Measurements from ENCODE around the gene CADM4. TPM values are rescaled to one million over a fixed set of nuclear protein-coding genes. Genes with fewer than 3 reads are reported as not detected.

Gene CADM4
- total and polyA plus RNA-seq, 2 donors = 1.5 to 6.5 TPM

- Histone ChIP-seq H3K4me3 (ENCODE audit: low read length in 2 of 2) (peak overlapping the region; percentile 9 to 54), H3K27me3 (ENCODE audit: control insufficient read depth in 2 of 2, insufficient read depth in 1 of 2, low read length in 1 of 2) (peaks cover 10 to 37% of the 10 kb centered on the region in 2 donors), H3K4me1 (ENCODE audit: control insufficient read depth in 2 of 2, insufficient read depth in 2 of 2, low read length in 2 of 2) (peaks cover 11 to 42% of the 10 kb centered on the region in 2 donors), H3K36me3 (ENCODE audit: control insufficient read depth in 2 of 2, insufficient read depth in 2 of 2, low read length in 1 of 2) (no peaks in the 10 kb centered on the region), H3K27ac (ENCODE audit: low read depth in 1 of 2, low read length in 1 of 2) (no peak overlapping the region), H3K9me3 (ENCODE audit: control insufficient read depth in 2 of 2, insufficient read depth in 1 of 2, low read length in 1 of 2) (no peaks in the 10 kb centered on the region)
- DNase-seq (ENCODE audit: low read depth in 6 of 9, low spot score in 9 of 9) = no peak
- 32% methylated on average over 29 of the region's 29 CpGs for WGBS
Measured at GRCh38 chr19:43667876-43668405, 28.3 kb upstream of the CADM4 start.

DNA sequence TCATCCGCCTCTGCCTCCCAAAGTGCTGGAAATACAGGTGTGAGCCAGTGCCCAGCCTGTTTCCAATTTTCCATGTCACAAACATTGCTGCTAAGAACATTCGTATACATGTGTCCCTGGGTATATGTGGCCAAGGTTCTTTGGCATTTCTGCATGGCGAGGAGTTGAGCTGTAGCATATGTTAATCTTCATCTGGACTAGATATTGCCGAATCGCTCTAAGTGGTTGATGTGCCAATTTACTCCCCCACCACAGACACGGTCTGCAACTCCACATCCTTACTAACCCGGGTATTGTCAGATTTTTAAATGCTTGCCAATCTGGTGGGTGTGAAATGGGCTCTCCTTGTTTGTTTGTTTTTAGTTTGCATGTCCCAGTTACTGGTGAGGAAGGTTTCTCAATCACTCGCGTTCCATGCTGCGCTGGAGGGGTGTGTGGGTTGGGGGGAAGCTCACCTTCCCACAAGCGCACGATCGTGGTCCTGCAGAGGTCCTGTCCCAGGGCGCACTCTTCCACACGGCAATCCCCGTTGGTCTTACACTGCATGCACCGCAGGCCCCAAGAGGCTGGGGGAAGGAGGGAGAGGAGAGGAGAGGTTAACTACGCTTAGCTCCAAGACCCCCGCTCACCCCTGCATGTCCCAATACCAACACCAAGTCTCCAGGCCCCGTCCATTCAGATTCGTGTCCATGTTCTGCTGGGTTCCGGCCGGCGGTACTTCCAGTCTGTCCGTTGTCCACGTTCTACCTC is 27.7 kb upstream of the CADM4 start:
- Histone ChIP-seq H3K9me3 (ENCODE audit: control insufficient read depth in 2 of 2, insufficient read depth in 1 of 2, low read length in 1 of 2) (no peaks in the 10 kb centered on the region), H3K27ac (ENCODE audit: low read depth in 1 of 2, low read length in 1 of 2) (no peak overlapping the region), H3K4me3 (ENCODE audit: low read length in 2 of 2) (peak overlapping the region in 1 of 2 donors; percentile 9), H3K27me3 (ENCODE audit: control insufficient read depth in 2 of 2, insufficient read depth in 1 of 2, low read length in 1 of 2) (peaks cover 10 to 37% of the 10 kb centered on the region in 2 donors), H3K4me1 (ENCODE audit: control insufficient read depth in 2 of 2, insufficient read depth in 2 of 2, low read length in 2 of 2) (peaks cover 11 to 42% of the 10 kb centered on the region in 2 donors), H3K36me3 (ENCODE audit: control insufficient read depth in 2 of 2, insufficient read depth in 2 of 2, low read length in 1 of 2) (no peaks in the 10 kb centered on the region)
- WGBS = 89% methylated on average over 26 of the region's 26 CpGs
- DNase-seq (ENCODE audit: low read depth in 6 of 9, low spot score in 9 of 9) = no peak

GRCh38 chr19:43664018-43664417 is 24.4 kb upstream of the CADM4 start:
- 8% methylated on average over 7 of the region's 7 CpGs for WGBS
- Histone ChIP-seq H3K4me3 (ENCODE audit: low read length in 2 of 2) (no peak overlapping the region), H3K36me3 (ENCODE audit: control insufficient read depth in 2 of 2, insufficient read depth in 2 of 2, low read length in 1 of 2) (no peaks in the 10 kb centered on the region), H3K4me1 (ENCODE audit: control insufficient read depth in 2 of 2, insufficient read depth in 2 of 2, low read length in 2 of 2) (peaks cover 8 to 27% of the 10 kb centered on the region in 2 donors), H3K9me3 (ENCODE audit: control insufficient read depth in 2 of 2, insufficient read depth in 1 of 2, low read length in 1 of 2) (peaks cover 0 to 4% of the 10 kb centered on the region in 2 donors), H3K27ac (ENCODE audit: low read depth in 1 of 2, low read length in 1 of 2) (no peak overlapping the region), H3K27me3 (ENCODE audit: control insufficient read depth in 2 of 2, insufficient read depth in 1 of 2, low read length in 1 of 2) (peaks cover 2 to 17% of the 10 kb centered on the region in 2 donors)
- DNase-seq (ENCODE audit: low read depth in 6 of 9, low spot score in 9 of 9) = peak in 3 of 9 donors; percentile 15 to 64 (median 26)

DNA sequence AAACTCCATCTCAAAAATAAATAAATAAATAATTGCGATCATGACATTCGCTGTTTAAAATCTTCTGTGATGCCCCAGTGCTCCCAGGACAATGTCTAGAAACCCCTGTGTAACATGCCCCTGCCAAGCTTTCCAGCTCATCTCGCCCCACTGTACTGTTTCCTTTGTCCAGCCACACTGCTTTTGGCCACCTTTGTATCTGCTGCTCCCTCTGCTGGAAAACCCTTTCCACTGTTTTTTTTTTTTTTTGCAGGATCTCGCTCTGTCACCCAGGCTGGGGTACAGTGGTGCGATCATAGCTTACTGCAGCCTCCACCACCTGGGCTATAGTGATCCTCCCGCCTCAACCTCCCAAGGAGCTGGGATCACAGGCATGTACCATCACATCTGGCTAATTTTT is 22.8 kb upstream of the CADM4 start:
- Histone ChIP-seq H3K27ac (ENCODE audit: low read depth in 1 of 2, low read length in 1 of 2) (no peak overlapping the region), H3K36me3 (ENCODE audit: control insufficient read depth in 2 of 2, insufficient read depth in 2 of 2, low read length in 1 of 2) (no peaks in the 10 kb centered on the region), H3K4me3 (ENCODE audit: low read length in 2 of 2) (no peak overlapping the region), H3K27me3 (ENCODE audit: control insufficient read depth in 2 of 2, insufficient read depth in 1 of 2, low read length in 1 of 2) (peaks cover 0 to 2% of the 10 kb centered on the region in 2 donors), H3K9me3 (ENCODE audit: control insufficient read depth in 2 of 2, insufficient read depth in 1 of 2, low read length in 1 of 2) (peaks cover 0 to 4% of the 10 kb centered on the region in 2 donors), H3K4me1 (ENCODE audit: control insufficient read depth in 2 of 2, insufficient read depth in 2 of 2, low read length in 2 of 2) (peaks cover 2 to 16% of the 10 kb centered on the region in 2 donors)
- DNase-seq (ENCODE audit: low read depth in 6 of 9, low spot score in 9 of 9) = no peak
- WGBS = 98% methylated on average over 6 of the region's 6 CpGs

DNA sequence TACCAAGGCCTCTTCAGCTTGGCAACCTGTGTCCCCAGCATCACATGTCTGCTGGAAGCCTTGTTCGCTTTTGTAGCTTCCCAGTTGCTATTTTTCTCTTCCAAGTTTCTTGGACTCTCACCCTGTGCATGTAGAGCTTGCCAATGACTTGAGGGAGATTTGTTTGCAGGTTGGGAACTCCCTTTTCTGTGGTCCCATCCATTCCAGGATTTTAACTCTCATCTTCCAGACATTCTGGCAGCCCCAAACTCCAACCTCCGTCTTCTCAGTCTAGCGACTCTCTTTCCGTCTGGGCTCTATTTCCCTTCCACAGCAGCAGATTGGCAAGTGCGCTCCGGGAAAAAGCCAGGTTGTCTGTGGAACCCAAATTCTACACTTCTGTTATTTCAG is 21.3 kb upstream of the CADM4 start:
- Histone ChIP-seq H3K36me3 (ENCODE audit: control insufficient read depth in 2 of 2, insufficient read depth in 2 of 2, low read length in 1 of 2) (peaks cover 0 to 2% of the 10 kb centered on the region in 2 donors), H3K27me3 (ENCODE audit: control insufficient read depth in 2 of 2, insufficient read depth in 1 of 2, low read length in 1 of 2) (no peaks in the 10 kb centered on the region), H3K4me1 (ENCODE audit: control insufficient read depth in 2 of 2, insufficient read depth in 2 of 2, low read length in 2 of 2) (peaks cover 0 to 13% of the 10 kb centered on the region in 2 donors), H3K9me3 (ENCODE audit: control insufficient read depth in 2 of 2, insufficient read depth in 1 of 2, low read length in 1 of 2) (peaks cover 0 to 4% of the 10 kb centered on the region in 2 donors), H3K27ac (ENCODE audit: low read depth in 1 of 2, low read length in 1 of 2) (no peak overlapping the region), H3K4me3 (ENCODE audit: low read length in 2 of 2) (no peak overlapping the region)
- WGBS = 96% methylated on average over 6 of the region's 6 CpGs
- DNase-seq (ENCODE audit: low read depth in 6 of 9, low spot score in 9 of 9) = no peak

- no peak for DNase-seq (ENCODE audit: low read depth in 6 of 9, low spot score in 9 of 9)
- H3K9me3 ChIP-seq (ENCODE audit: control insufficient read depth in 2 of 2, insufficient read depth in 1 of 2, low read length in 1 of 2) = peaks cover 0 to 4% of the 10 kb centered on the region in 2 donors
- no peak overlapping the region for H3K27ac ChIP-seq (ENCODE audit: low read depth in 1 of 2, low read length in 1 of 2)
- peaks cover 0 to 2% of the 10 kb centered on the region in 2 donors for H3K36me3 ChIP-seq (ENCODE audit: control insufficient read depth in 2 of 2, insufficient read depth in 2 of 2, low read length in 1 of 2)
- H3K4me1 ChIP-seq (ENCODE audit: control insufficient read depth in 2 of 2, insufficient read depth in 2 of 2, low read length in 2 of 2) = peaks cover 0 to 13% of the 10 kb centered on the region in 2 donors
- no peak overlapping the region for H3K4me3 ChIP-seq (ENCODE audit: low read length in 2 of 2)
- WGBS = 96% methylated on average over 7 of the region's 7 CpGs
- no peaks in the 10 kb centered on the region for H3K27me3 ChIP-seq (ENCODE audit: control insufficient read depth in 2 of 2, insufficient read depth in 1 of 2, low read length in 1 of 2)
Measured at GRCh38 chr19:43660301-43660970, 20.8 kb upstream of the CADM4 start.

GRCh38 chr19:43658494-43658893 is 18.8 kb upstream of the CADM4 start:
- DNase-seq (ENCODE audit: low read depth in 6 of 9, low spot score in 9 of 9) = no peak
- 98% methylated on average over 8 of the region's 8 CpGs for WGBS
- Histone ChIP-seq H3K9me3 (ENCODE audit: control insufficient read depth in 2 of 2, insufficient read depth in 1 of 2, low read length in 1 of 2) (peaks cover 0 to 4% of the 10 kb centered on the region in 2 donors), H3K27ac (ENCODE audit: low read depth in 1 of 2, low read length in 1 of 2) (no peak overlapping the region), H3K27me3 (ENCODE audit: control insufficient read depth in 2 of 2, insufficient read depth in 1 of 2, low read length in 1 of 2) (no peaks in the 10 kb centered on the region), H3K4me1 (ENCODE audit: control insufficient read depth in 2 of 2, insufficient read depth in 2 of 2, low read length in 2 of 2) (no peaks in the 10 kb centered on the region), H3K36me3 (ENCODE audit: control insufficient read depth in 2 of 2, insufficient read depth in 2 of 2, low read length in 1 of 2) (peaks cover 0 to 2% of the 10 kb centered on the region in 2 donors), H3K4me3 (ENCODE audit: low read length in 2 of 2) (no peak overlapping the region)

GRCh38 chr19:43658001-43658400 is 18.4 kb upstream of the CADM4 start:
- H3K36me3 ChIP-seq (ENCODE audit: control insufficient read depth in 2 of 2, insufficient read depth in 2 of 2, low read length in 1 of 2) = peaks cover 0 to 2% of the 10 kb centered on the region in 2 donors
- H3K9me3 ChIP-seq (ENCODE audit: control insufficient read depth in 2 of 2, insufficient read depth in 1 of 2, low read length in 1 of 2) = peaks cover 0 to 4% of the 10 kb centered on the region in 2 donors
- WGBS = 96% methylated on average over 2 of the region's 2 CpGs
- no peaks in the 10 kb centered on the region for H3K4me1 ChIP-seq (ENCODE audit: control insufficient read depth in 2 of 2, insufficient read depth in 2 of 2, low read length in 2 of 2)
- H3K4me3 ChIP-seq (ENCODE audit: low read length in 2 of 2) = no peak overlapping the region
- DNase-seq (ENCODE audit: low read depth in 6 of 9, low spot score in 9 of 9) = no peak
- H3K27ac ChIP-seq (ENCODE audit: low read depth in 1 of 2, low read length in 1 of 2) = no peak overlapping the region
- no peaks in the 10 kb centered on the region for H3K27me3 ChIP-seq (ENCODE audit: control insufficient read depth in 2 of 2, insufficient read depth in 1 of 2, low read length in 1 of 2)

DNA sequence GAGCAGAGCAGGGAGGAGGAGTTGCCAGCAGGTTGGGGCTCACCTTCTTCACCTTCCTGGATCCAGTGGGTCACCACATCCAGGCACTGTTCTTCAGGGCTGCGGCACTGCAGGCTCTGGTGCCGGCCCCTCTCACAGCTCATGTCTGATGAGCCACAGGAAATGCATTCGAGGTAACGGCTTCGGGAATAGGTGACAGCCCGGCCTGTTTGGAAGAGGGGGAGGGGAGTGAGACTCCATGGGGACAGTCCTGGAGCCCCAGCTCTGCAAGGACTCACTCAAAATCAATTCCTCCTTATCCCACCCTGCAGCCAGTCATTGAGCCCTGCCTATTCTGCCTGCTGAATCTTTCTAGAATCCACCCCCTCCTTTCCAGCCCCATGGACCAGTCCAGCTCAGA is 16.8 kb upstream of the CADM4 start:
- Histone ChIP-seq H3K4me1 (ENCODE audit: control insufficient read depth in 2 of 2, insufficient read depth in 2 of 2, low read length in 2 of 2) (no peaks in the 10 kb centered on the region), H3K36me3 (ENCODE audit: control insufficient read depth in 2 of 2, insufficient read depth in 2 of 2, low read length in 1 of 2) (peaks cover 0 to 2% of the 10 kb centered on the region in 2 donors), H3K4me3 (ENCODE audit: low read length in 2 of 2) (no peak overlapping the region), H3K27me3 (ENCODE audit: control insufficient read depth in 2 of 2, insufficient read depth in 1 of 2, low read length in 1 of 2) (no peaks in the 10 kb centered on the region), H3K27ac (ENCODE audit: low read depth in 1 of 2, low read length in 1 of 2) (no peak overlapping the region), H3K9me3 (ENCODE audit: control insufficient read depth in 2 of 2, insufficient read depth in 1 of 2, low read length in 1 of 2) (peaks cover 0 to 4% of the 10 kb centered on the region in 2 donors)
- 99% methylated on average over 6 of the region's 6 CpGs for WGBS
- no peak for DNase-seq (ENCODE audit: low read depth in 6 of 9, low spot score in 9 of 9)

Data from thymus (tissue), 11 donors.